ENCODE measurements around the gene DNAJB8.

Gene DNAJB8

DNA sequence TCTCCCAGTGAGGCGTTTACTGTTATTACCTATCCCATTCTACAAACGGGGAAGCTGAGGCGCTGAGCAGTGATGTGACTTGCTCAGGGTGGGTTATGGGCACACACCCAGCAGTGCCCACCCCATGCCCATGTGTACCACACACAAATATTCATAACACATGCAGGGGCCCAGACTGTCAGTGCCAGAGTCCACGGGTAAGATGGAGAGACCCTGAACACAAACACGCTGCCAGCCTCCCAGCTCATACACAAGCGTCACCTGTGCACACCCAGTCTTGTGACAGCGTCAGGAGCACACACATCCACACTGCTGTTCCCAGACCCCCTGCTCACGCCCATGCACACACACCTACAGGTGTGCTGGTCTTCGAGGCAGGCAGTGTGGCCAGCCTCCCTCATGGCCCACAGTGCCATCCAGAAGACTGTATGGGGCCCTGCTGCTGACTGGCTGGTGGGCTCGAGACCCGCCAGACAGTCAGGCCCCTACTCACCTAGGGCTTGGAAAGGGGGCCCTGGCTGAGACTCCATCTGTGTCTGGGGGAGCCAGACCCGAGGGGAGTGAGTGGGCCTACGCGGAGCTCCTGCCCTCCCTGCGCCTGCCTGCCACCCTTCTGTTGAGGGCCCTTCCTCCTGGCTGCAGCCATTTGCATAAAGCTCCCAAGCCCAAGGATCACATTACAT lies 39.4 kb downstream of the DNAJB8 start:
- DNase-seq (ENCODE audit: low read depth in 2 of 2): no peak

DNA sequence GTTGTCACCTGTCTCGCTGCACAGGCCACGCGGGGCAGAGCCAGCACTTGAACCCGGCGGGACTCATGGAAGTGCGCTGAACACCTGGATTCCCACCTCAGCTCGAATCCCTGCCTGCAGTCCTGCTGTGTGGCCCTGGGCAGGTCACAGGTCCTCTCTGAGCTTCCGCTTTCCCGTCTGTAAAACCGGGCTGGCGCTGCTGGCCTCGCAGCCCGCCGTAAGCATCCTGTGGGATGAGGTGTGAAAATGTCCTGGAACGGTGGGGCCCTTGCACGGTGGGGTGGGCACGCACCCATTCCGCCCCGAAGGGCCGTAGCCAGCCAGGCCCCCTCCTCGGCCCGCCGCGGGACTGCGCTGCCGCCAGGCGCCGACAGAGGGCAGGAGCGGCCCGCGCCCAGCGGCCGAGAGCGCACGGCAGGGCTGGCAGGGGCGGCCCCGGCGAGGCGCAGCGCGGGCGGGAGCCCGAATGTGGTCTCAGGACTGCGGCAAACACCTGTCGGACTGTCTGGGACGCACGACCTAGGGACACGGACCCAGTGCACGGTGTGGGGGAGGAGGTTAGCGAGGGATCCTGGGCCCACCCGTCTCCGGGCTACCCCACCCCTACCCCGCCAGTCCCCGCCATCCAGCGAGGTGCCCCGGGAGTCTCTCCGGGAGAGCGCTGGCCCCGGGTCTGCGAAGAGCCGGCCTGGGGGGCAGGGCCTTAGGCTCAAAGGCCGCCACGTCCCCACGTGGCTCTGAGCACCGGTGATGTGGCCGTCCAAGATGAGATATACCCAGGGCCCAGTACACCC lies 40.4 kb downstream of the DNAJB8 start:
- peak; percentile 14 to 17 for DNase-seq (ENCODE audit: low read depth in 2 of 2)

DNA sequence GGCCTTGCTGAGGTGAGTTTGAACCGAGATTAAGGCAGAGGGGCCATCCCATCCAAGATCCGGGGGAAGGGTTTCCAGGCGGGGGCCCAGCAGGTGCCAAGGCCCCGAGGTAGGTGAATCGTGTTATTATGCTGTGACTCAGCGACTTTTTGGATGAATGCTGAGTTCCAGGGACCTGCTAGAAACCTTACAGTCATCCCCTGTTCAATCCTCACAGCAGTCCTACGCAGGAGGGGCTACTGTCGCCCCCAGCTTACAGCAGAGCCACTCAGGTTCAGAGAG lies 40.9 kb downstream of the DNAJB8 start:
- DNase-seq (ENCODE audit: low read depth in 2 of 2): no peak

DNA sequence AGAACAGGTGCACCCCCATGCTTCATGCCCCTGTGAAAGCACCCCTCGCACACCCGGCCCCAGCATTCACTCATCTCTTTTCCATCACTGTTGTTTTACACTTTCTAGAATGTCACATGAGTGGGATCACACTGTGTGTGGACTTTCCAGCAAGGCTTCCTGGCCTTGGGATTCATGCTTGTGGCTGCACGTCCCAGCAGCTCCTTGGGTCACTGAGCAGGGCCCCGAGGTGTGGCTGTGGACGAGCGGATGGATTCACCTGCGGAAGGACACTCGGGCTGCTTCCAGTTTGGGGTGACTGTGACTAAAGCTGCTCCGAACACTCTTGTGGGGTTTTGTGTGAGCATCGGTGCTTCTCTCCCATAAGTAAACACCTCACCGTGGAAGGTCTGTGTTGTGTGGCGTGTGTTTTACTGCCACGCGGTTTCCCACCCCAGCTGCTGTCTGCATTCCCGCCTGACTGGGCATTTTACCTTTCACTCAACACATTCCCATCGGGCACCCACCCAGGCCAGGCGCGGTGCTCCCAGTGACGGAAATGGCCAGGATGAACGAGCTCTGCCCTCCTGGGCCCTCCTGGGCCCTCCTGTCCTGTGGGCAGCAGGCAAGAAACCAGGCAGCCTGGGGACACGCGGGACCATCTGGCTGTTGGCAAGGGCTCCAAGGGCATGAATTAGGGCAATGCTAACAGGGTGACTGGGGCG lies 41.4 kb downstream of the DNAJB8 start:
- no peak for DNase-seq (ENCODE audit: low read depth in 2 of 2)

DNA sequence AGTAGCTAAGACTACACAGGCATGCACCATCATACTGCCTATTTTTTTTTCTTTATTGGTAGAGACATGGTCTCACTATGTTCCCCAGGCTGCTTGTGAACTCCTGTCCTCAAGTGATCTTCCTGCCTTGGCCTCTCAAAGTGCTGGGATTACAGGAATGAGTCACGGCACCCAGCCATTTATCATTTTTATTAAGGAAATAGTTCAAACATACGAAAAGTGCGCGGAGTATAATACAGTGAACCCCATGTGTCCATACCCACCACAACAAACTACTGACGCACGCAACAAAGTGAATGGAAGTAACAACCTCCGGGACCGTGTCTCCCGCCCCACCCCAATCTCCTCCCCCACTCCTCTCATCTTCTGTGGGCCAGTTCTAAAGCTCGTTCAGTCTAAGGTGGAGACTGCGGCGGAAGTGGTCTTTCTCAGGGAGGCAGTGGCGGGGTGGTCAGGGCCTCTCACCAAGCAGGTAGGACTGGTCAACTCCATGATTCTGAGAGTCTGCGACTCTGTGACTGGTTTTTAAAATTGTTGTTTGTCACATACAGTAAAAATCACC lies 42.1 kb downstream of the DNAJB8 start:
- no peak for DNase-seq (ENCODE audit: low read depth in 2 of 2)

DNA sequence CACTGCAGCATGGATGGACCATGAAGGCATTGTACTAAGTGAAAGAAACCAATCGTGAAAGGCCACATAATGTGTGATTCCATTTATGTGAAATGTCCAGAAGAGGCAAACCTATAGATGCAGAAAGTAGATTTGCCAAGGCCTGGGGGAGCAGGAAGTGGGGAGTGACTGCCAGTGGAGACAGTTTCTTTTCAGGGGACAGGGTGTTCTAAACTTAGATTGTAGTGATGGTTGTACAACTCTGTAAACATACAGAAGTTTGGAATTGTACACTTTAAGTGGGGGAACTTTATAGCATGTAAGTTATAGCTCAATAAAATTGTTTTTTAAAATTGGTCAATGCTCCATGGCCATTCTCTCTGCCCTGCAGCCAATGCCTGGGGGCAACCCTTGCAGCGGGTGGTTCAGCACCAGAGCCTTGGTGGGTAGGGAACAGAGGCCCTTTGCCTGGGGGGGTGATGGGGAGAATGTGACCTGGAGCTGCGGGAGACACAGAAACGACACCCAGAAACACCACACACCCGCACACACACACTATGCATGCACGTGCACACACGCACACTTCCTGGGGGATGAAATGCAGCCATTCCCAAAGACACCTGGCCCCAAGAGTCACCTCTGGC lies 43.1 kb downstream of the DNAJB8 start:
- no peak for DNase-seq (ENCODE audit: low read depth in 2 of 2)

DNA sequence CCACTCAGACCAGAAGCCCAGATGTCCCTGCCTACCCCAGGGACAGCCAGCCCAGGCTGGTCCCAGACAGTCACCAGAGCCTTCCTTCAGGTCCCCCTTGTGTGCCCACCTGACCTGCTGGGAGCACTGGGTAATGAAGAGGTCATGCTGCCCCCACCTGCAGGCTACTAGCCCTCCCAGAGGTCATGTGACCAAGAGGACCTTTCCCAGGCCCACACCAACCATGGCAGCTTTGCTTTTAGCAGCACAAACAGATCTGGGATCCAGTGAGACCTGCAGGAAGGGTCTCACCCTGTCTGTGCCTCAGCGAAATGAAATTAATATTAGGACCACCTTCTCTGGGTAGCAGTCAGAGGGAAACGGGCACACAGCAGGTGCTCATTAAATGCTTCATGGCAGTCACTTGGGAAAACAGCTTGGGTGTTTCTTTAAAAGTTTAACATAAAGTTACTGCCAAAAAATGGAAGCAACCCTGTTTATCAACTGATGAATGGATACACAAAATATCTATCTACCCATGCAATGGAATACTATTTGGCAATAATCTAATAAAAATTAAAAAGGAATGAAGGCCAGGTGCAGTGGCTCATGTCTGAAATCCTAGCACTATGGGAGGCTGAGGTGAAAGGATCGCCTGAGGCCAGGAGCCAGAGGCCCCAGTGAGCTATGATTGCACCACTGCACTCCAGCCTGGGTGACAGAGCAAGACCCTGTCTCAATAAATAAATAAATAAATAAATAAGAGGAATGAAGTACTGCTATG lies 43.7 kb downstream of the DNAJB8 start:
- no peak for DNase-seq (ENCODE audit: low read depth in 2 of 2)

DNA sequence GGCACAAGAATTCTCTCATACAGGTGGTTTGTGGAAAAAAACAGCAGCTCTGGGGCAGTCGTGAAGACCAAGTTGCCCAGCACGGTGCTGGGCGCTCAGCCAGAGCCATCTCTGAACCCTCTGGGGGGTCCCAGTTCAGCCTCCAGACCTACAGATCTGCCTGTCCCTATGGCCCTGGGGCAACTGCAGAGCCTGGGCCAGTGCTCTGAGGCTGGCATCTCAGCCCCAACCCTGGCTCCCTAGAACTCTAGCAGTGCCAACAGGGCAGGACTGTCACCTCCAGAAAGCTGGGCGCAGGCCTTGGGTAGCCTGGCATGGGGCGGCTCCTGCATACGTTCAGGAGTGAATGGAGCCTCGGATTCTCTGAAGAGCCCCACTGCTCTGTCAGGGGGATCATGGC lies 44.7 kb downstream of the DNAJB8 start:
- DNase-seq (ENCODE audit: low read depth in 2 of 2): no peak

DNA sequence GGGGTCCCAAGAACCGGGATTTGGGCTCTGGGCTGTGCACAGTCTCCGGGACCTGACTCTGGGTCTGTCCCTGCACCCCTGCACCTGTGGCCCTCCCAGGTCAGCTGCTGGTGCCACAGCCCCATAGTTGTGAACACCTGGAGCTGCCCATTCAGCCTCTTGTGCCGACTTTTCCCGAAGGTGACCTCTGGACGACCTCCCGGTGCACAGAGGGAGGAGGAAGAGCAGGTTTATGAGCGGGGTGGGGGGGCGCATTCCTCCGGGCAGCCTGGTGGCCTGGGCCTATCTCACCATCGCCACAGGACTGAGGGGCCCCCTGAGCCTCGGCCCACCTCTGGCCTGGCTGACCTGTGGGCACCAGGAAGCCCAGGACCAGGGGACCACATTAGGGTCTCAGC lies 45.3 kb downstream of the DNAJB8 start:
- DNase-seq (ENCODE audit: low read depth in 2 of 2): no peak

DNA sequence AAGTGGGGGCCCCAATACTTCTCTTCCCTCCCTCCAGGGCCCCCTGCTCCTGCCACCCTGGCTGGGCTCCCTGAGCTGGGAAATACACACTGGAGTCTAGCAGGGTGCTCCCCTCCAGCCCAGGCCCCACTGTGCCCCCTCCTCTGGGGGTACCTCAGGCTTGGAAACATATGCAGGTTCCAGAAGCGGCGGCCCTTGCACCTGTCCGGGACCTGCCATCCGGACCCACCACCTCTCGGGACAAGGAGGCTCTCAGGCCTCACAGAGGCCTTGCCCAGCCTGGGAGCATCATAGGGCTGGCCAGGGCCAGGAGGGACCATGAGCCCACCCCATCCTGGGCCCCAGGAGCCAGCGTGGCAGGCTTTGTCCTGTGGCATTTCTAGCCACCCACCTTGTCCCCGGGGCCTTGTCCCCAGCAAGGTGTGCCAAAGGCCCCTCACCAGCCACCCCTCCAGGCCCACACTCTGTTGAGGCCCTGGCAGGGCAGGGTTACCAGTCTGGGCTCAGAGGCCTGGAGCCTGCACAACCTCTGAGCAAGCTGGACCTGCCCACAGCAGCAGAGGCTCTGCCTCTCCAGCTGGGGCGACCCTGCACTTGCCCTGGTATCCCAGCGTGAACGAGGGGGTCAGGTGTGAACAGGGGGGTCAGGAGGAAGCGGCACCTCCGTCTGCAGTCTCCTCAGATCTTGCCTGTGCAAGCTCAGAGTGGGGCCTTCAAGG lies 45.8 kb downstream of the DNAJB8 start:
- DNase-seq (ENCODE audit: low read depth in 2 of 2): no peak

DNA sequence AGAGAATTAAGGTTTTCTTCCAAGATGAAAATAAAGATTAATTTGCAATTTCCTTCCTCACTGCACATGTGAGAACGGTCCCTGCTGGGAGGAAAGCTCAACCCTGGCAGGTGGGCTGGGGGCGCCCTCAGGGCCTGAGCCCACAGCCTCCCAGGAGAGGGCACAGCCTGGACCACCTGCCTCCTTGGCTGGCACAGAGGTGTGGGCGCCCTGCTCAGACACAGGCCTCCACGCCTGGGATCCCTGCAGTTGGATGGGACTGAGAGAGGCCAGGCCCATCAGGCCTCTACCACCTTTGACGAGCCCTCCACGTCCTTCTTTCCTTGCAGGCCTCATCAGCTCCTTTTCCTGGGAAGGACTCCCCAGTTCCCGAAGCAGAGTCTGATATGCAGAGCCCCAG lies 46.4 kb downstream of the DNAJB8 start:
- no peak for DNase-seq (ENCODE audit: low read depth in 2 of 2)

DNA sequence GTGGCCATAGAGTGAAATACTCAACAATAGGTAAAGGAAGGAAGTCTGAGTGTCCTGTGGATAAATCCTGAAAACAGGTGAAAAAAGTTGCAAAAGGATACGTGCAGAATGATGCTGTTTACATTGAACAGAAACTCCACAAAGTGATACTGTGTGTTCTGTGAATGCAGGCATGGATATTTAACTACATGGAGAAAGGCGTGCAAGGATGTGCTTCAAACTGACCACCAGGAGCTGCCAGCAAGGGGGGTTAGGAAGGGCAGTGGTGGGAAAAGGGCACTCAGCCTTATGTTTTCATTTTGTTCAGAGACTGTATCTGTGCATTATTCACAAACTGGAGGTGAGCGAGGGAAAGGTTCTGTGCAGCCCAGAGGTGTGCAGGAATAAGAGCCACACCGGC lies 47.4 kb downstream of the DNAJB8 start:
- DNase-seq (ENCODE audit: low read depth in 2 of 2): no peak

DNA sequence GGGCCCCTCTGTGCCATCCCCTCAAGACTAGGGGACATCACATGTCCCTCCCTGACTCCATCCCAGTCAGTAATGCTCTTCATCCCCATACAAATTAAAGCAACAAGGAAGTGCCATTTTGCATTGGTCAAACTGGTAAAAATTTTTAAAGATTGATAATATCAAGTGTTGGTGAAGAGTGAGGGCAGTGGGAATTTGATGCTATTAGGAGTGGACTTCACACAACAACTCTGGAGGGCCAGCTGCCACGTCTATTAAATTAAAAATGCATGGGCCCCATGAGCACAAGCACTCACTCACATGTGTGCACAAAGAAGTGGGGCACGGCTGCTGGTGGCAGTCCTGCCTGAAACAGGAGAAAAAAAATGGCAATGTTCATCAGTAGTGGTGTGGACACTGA lies 47.8 kb downstream of the DNAJB8 start:
- no peak for DNase-seq (ENCODE audit: low read depth in 2 of 2)

DNA sequence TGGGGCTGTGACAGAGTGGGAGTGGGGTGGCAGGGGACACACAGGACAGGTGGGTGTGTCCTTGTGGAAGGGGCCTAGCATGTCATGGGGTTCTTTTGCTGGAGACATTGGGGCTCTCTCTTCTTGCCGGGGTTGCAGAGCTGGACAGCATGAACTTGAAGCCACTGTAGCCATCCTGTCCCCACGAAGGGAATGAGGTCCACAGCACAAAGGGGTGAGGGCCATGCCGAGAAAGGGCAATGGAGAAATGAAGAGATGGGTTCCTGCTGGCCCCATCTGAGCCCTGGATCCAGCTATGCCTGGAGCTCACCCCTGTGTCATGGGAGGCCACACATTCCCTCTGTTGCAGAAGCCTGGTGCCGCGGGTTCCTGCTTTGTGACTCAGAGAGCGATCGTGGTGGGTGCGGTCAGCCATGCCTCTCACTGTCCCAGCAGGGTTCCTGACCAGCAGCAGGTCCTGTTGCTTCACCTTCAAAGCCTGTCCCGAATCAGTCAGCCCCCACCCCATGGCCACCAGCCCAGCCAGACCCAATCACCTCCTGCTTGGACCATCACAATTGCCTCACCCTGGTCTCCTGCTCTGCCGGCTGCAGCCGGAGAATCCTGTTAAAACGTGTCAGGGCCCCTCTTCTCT lies 50.0 kb downstream of the DNAJB8 start:
- no peak for DNase-seq (ENCODE audit: low read depth in 2 of 2)

DNA sequence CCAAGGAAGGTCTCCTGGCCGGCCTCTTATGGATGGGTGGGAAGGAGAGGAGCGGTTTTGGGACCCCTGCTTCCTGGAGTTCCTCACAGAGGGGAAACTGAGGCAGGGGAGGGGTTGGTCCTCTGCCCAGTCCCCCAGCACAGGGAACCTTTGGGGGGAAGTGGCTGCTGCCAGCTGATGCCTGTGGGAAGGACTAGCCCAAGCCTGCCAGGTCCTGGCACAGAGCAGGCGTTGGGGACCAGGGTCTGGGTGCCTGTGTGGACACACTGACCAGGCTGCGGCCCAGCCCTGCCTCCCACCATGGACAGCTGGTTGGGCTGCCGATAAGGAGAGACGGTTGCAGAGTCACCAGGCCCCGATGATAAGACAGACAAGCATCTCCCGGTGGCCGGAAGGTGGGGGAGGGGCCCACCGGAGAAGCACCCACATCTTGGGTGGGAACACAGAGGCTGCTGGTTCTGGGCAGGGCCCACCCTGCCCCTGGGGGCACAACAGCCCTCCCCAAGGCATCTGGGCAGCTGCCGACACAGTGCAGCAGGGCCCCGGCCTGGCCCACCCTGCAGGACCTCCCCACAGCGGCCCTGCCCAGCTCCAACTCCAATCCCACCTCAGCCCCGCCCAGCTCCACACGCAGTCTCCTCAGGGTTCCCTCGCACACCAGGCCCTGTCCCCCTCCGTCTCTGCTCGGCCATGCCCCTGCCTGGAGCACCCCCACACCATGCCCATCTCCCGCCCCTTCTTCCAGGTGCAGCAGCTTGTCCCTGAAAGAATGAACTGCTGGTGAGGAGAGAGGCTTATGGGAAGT lies 50.7 kb downstream of the DNAJB8 start:
- no peak for DNase-seq (ENCODE audit: low read depth in 2 of 2)

DNA sequence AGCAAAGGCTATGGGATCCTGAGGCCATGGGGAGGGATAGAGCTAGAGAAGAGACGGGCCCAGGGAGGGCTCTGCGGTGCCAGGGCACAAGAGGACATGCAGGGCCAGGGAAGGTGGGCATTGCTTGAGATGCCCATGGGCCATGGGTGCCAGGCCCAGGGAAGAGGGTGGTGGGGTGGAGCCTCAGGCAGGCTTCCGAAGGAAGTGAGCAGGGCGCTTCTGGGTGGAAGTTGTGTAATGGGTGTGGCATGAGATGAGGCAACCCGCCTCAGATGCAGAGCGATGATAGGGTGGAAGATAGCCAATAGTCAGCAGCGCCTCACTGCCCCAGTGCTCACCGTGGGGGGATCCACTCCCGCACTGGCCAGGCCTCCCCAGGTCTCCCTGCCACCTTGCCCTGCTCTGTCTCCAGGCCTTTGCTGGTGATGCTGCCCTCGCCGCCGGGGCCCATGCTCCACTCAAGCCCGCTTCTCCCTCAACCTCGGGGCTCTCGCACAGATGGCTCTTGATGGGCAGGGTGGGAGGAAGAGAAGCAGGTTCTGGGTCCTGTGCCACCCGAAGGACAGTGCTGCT lies 51.4 kb downstream of the DNAJB8 start:
- DNase-seq (ENCODE audit: low read depth in 2 of 2): no peak

DNA sequence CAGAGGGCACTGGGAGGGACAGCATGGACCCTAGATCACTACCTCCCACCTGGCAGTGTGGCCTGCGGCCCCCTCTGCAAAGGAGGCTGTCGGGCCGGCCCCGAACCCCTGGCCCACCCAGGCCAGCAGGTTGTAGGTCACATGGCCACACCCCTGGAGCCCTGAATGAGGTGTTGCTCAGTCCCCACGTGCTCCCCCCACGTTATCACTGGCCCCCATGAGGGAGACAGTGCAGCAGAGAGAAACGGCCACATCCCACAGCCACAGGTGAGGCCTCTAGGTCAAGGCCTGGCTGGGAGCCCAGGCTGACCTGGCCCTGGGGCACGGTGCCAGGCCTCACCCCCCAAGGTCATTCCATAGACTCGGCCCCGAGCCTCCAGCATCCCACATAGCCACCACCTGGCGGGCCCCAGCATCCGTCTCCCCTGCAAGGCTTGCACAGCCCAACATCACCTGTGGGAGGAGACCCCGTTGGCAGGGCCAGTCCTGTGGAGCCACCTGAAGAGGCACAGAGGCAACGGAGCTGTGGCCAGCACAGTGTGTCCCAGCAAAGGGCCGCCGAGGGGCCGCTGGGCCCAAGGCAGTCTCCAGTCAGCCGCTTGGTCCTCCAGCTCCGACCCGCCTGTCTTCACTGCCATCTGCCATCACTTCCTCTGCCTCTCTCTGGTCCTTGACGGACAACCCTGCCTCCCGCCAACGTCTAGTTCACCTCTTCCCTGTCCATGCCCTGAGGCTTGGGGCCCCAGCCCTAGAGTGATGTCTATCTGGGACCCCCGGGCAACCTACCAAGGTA lies 53.1 kb downstream of the DNAJB8 start:
- no peak for DNase-seq (ENCODE audit: low read depth in 2 of 2)

DNA sequence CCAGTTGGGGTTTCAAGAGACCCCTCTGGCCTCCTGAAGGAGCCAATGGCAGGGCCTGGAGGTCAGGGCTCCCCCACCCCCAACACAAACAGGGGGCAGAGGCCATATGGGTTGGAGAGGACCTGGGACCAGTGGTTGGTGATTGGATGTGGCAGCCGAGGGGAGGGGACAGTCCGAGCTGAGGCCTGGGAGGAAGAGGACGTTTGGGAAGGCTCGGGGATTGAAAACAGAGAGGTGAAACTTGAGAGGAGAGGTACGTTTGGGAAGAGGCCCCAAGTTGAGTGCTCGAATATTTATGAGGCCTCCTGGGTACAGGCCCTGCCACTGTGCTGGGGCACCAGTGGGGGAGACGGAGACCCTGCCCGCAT lies 53.7 kb downstream of the DNAJB8 start:
- DNase-seq (ENCODE audit: low read depth in 2 of 2): no peak

Measured in stimulated activated CD8-positive, alpha-beta memory T cell treated with anti-CD3 and anti-CD28 coated beads, Interleukin-7, amount 100 ng/mL, for 1 hour (primary cell).